ENCODE measurements around the gene SASH3. TPM values are rescaled to one million over a fixed set of nuclear protein-coding genes. Genes with fewer than 3 reads are reported as not detected.
A peak's percentile ranks its signal among the peaks of the same experiment; 100 is the strongest.

SASH3 gene
- total and polyA plus RNA-seq, 2 donors (not counting 1 experiment from before 2014, with no cell fraction given): 224 to 240 TPM

DNA sequence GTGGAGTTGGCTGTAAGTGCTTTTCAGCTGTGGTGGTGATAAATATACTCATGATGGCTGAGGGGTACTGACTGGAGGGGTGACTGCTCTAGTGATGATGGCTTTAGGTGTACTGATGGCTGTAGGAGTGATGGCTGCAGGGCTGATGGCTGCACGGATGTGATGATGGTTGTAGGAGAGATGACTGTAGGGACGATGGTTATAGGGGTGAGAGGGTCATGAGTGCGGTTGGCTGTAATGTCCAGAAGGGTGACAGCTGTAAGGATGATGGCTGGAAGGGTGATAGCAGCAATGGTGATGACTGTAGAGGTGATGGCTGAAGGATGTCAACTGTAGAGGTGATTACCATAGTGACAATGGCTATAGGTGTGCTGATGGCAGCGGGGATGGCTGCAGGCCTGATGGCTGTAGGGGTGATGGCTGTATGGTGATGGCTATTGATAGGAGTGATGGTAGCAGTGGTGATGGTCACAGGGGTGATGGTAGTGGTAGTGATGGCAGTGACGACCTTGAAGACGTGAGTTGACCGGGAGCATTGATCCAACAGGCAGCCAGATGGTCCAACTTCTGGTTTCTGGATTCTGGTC, 570 bp upstream of the SASH3 start:
- TF ChIP-seq, protein P1, sequence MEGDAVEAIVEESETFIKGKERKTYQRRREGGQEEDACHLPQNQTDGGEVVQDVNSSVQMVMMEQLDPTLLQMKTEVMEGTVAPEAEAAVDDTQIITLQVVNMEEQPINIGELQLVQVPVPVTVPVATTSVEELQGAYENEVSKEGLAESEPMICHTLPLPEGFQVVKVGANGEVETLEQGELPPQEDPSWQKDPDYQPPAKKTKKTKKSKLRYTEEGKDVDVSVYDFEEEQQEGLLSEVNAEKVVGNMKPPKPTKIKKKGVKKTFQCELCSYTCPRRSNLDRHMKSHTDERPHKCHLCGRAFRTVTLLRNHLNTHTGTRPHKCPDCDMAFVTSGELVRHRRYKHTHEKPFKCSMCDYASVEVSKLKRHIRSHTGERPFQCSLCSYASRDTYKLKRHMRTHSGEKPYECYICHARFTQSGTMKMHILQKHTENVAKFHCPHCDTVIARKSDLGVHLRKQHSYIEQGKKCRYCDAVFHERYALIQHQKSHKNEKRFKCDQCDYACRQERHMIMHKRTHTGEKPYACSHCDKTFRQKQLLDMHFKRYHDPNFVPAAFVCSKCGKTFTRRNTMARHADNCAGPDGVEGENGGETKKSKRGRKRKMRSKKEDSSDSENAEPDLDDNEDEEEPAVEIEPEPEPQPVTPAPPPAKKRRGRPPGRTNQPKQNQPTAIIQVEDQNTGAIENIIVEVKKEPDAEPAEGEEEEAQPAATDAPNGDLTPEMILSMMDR (IDR thresholded peaks at IDR 0.05): no peak
- no peak for TF ChIP-seq EZH2 (IDR thresholded peaks at IDR 0.05; ENCODE audit: borderline replicate concordance, insufficient read depth, low read depth, low read length, poor library complexity, severe bottlenecking)
- ATAC-seq (ENCODE audit: low read depth) (no peak), DNase-seq (no peak)
- Histone ChIP-seq H2AFZ (ENCODE audit: insufficient read depth, low read depth, low read length, poor library complexity, severe bottlenecking) (no peak overlapping the region), H3K4me1 (ENCODE audit: control insufficient read depth in 2 of 2, insufficient read depth in 2 of 2, low read length in 2 of 2) (peaks cover 75 to 83% of the 10 kb centered on the region in 2 donors), H3K27me3 (replicated peaks in 1 of 4; ENCODE audit: control extremely low read depth in 1 of 4, control insufficient read depth in 3 of 4, insufficient read depth in 4 of 4, low read length in 3 of 4) (no peaks in the 10 kb centered on the region), H3K79me2 (ENCODE audit: control insufficient read depth, insufficient read depth, low read length) (peaks cover 70% of the 10 kb centered on the region), H3K9me3 (ENCODE audit: control extremely low read depth in 1 of 3, control insufficient read depth in 2 of 3, insufficient read depth in 1 of 3, low read length in 2 of 3) (no peaks in the 10 kb centered on the region), H3K9ac (ENCODE audit: low read length) (peak overlapping the region; percentile 82), H3K4me3 (ENCODE audit: control extremely low read depth in 1 of 5, extremely low read depth in 1 of 5, insufficient read depth in 1 of 5, low read depth in 2 of 5, low read length in 4 of 5) (peak overlapping the region in 4 of 5 experiments; percentile 65 to 83 (median 79)), H3K4me2 (replicated peaks; ENCODE audit: low read depth, low read length, poor library complexity, severe bottlenecking) (peak overlapping the region; percentile 85), H4K20me1 (ENCODE audit: control insufficient read depth, insufficient read depth, low read length, poor library complexity, severe bottlenecking) (peaks cover 28% of the 10 kb centered on the region), H3K27ac (ENCODE audit: low read length in 2 of 2) (peak overlapping the region; percentile 97 to 99), H3K36me3 (replicated peaks in 1 of 2; ENCODE audit: control extremely low read depth in 1 of 2, control insufficient read depth in 1 of 2, extremely low read depth in 1 of 2, insufficient read depth in 2 of 2, low read length in 1 of 2) (peaks cover 0 to 21% of the 10 kb centered on the region in 2 experiments)
- ChIA-PET POLR2A (interaction anchor here (0.7 to 4.2 kb wide), 6 partner anchors 10 to 182 kb away, joined by 4 to 31 read pairs (median 14); partner anchors contain the start of gene XPNPEP2), CTCF (interaction anchor here (1.0 to 2.7 kb wide), 7 partner anchors 20 to 387 kb away, joined by 3 to 9 read pairs (median 4); partner anchors contain the start of gene AIFM1)
- 64% methylated on average over 7 of the region's 7 CpGs for WGBS (ENCODE audit: insufficient coverage)
- no peaks in the 10 kb centered on the region for H3K27me3 Mint-ChIP-seq
- no peaks in the 10 kb centered on the region for H3K9me3 Mint-ChIP-seq (ENCODE audit: insufficient read depth)
- intact Hi-C loops (cut with micrococcal nuclease): loop anchor here (1.0 to 5.0 kb wide), 2 partner anchors 10 to 43 kb away; no protein-coding TSS in a partner anchor
- H3K4me1 Mint-ChIP-seq: peaks cover 59% of the 10 kb centered on the region
- peak overlapping the region; percentile 97 for H3K27ac Mint-ChIP-seq
- H3K4me3 Mint-ChIP-seq: peak overlapping the region; percentile 89
